GM18951 (cell line): ENCODE measurements around the gene IL1F10.

Experiments
- POLR2A ChIP-seq: IDR thresholded peaks from 4 replicates; pipeline ENCODE4 v1.6.1; 2011; ENCODE audit warnings: mild to moderate bottlenecking; ENCODE audit not compliant: insufficient read length, insufficient read depth; ENCODE audit errors: extremely low read depth
- in situ Hi-C: fragments of 300-500 bp; cut with MboI; formaldehyde crosslinking; loops from one replicate; pipeline ENCODE4 v1.12.0; 2022; ENCODE audit warnings: low sequenced_read_pairs, mixed read lengths, inconsistent platforms; ENCODE audit not compliant: unreplicated experiment

Gene IL1F10

GRCh38 chr2:113064281-113064680 lies 3.5 kb upstream of the IL1F10 start:
- TF ChIP-seq POLR2A, result no peak
- in situ Hi-C loops, result no loop called here

DNA sequence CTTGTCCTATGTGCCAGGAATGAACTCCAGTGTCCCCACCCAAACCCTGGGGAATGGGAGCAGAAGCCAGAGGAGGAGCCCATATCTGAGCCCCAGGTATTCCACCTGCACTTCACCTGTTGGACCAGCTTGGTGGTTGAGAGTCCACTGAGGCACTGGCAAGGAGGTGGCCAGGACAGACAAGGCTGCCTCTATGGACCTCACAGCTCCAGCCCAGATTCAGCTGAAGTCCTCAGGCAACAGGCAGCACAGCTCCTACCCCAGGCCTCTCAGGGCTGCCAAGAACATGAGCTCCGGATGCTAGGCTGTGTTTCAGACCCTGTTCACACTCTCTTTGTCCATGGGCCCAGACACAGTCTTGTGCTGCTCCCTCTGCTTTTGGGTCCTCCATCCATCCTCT lies 2.9 kb upstream of the IL1F10 start:
- in situ Hi-C loops, result no loop called here
- no peak for TF ChIP-seq POLR2A

GRCh38 chr2:113068249-113068648 lies 479 bp downstream of the IL1F10 start:
- TF ChIP-seq POLR2A, result no peak
- in situ Hi-C loops, result no loop called here

DNA sequence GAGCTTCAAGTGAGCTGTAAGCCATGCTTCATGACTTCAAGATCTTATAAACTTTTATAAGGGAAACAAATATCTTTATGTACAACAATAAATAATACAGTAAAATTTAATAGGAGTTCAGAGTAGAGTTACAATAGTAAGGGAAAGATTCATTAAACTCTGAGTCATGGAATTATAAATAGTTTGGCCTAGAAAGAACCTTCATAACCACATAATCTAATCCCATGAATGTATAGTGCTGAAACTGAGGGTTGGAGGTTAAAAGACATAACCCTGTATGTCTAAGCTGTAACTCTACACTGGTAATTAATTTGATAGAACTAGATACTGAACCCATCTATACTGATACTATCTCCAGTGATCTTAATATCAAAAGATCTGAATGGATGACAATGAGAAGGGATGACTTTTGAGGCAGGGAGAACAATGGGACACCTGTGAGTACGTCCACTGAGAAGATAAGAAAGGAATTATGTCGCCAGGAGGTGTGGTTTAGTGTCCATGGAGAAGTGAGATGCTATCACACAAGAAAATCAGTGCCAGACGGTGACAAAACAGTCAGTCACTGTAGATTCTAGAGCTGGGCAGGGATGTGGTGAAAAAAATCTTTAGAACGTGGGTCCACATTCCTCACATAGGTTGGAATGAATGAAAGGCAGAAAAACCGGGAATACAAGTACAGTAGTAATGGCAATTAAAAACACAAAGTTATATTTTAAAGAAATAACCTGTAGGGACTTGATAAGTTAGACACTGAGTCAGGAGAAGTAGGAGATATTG lies 1.1 kb downstream of the IL1F10 start:
- no peak for TF ChIP-seq POLR2A
- in situ Hi-C loops, result no loop called here

DNA sequence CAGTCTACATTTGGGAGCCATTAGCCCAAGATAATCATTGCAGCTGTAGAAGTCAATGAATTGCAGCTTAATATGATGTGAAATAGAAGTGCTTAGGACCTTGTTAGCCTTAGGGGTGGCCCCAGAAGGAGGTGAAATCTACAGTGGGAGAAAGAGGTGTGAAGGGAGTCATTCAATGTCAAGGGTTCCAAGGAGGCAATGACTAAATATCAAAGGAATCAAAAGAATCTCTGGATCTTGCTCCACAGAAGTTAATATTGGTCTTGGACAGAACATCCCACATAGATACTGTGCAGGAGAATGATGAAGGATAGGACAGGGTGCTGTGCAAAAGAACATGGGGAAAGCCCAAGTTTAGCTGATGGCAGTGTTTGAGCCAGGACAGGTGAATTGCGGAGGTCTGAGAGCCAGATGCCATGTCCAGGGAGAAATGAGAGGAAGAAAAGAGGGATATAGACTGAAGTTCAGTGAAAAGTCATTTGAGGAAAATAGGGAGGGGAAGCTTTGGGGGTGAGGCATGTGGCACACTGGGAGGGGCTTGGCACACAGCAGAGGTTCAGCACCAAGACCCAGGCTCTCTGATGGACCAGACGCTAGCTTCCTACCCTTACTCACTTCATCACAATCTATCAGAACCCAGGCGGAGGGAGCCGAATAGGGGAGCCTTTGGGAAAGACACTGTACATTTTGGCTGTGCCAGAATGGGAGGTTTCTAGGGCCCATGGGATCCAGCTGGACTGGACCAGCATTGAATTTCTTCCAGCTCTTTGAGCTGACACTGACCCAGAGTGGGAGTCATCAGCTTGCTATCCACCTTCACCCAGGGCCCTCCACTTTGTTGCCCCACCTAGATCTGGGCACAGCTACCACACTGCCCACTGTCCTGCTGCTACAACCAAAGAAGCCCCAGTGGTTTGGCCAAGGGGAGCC lies 2.2 kb downstream of the IL1F10 start:
- in situ Hi-C loops, result no loop called here
- TF ChIP-seq POLR2A, result no peak

DNA sequence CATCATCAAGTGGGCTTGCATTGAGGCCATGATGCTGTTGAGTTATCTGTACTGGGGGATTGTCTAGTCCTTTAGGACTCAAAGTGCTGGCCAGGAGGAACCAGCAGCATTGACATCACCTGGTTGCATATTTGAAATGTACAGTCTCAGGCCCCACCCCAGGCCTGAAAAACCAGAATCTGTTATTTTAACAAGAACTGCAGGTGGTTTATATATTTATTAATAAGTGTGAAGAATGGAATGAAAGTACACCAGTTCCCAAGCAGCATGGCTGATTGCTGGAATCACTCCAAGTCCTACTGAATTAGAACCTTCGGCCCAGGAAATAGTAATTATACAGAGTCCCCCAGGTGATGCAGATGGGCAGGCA lies 2.8 kb downstream of the IL1F10 start:
- no peak for TF ChIP-seq POLR2A
- in situ Hi-C loops, result no loop called here

- in situ Hi-C loops, result no loop called here
- TF ChIP-seq POLR2A, result no peak
These were observed 4.8 kb downstream of the IL1F10 start for GRCh38 chr2:113072584-113072983.

DNA sequence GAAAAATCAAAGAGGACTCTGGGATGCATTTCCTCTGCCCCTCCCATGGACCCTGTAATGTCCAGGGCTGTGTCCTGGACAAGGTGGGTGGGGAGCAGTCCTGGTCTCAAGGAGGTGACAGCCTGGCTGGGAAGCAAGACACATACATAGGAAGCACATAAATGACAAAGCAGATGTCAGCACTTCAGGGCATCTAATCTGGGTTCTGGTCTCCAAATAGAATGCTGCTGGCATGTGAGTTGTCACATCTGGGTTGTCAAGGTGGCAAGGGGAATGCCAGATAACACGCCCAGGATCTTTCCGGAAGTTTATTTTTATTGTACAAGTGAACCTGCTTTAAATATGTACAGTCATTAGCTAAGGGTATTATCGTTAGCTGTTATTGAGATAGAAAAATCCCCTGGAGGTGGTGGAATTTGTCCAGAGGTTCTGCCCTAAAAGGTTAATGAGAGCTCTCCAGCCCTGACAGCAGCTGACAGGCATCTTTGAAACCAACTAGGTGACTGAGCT lies 5.6 kb downstream of the IL1F10 start:
- no peak for TF ChIP-seq POLR2A

DNA sequence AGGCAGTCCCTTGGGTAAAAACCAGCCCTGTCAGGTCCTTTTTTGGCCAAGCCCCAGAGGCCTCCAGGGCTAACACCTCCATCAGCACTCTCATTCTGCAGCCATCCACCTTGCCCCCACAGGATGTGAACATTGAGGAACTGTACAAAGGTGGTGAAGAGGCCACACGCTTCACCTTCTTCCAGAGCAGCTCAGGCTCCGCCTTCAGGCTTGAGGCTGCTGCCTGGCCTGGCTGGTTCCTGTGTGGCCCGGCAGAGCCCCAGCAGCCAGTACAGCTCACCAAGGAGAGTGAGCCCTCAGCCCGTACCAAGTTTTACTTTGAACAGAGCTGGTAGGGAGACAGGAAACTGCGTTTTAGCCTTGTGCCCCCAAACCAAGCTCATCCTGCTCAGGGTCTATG lies 7.3 kb downstream of the IL1F10 start:
- no peak for TF ChIP-seq POLR2A
- in situ Hi-C loops, result no loop called here

More for the DNA sequence above, 5.6 kb downstream of the IL1F10 start:
- in situ Hi-C loops, result no loop called here

DNA sequence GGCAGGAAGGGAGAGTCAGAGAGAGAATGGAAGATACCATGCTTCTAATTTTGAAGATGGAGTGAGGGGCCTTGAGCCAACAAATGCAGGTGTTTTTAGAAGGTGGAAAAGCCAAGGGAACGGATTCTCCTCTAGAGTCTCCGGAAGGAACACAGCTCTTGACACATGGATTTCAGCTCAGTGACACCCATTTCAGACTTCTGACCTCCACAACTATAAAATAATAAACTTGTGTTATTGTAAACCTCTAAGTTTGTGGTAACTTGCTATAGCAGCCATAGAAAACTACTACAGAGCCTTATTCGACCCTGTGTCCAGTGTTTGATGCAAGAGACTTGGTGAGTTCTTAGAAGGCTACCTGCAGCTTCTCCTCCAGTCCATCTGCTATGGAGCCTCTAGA lies 7.8 kb downstream of the IL1F10 start:
- TF ChIP-seq POLR2A, result no peak
- in situ Hi-C loops, result no loop called here

GRCh38 chr2:113076954-113077669 lies 9.3 kb downstream of the IL1F10 start:
- TF ChIP-seq POLR2A, result no peak
- in situ Hi-C loops, result no loop called here

DNA sequence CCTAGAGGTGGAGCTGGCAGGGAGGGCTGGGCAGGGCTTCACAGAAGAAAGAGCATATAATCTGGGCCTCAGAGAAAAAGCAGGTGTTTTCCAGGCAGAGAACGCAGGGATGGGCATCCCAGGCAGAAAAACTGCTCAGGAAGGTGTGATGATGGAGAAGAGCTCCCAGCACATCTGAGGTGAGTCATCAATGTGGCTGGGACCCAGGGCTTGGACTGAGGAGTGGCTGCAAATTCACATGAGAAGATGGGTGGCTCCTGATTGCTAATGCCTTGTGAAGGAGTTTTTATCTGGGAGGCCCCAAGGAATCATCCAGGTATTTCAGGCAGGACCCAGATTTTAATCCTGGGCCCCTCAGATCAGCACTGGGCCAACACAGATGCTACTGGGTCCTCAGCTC lies 10.2 kb downstream of the IL1F10 start:
- no peak for TF ChIP-seq POLR2A
- in situ Hi-C loops, result no loop called here

DNA sequence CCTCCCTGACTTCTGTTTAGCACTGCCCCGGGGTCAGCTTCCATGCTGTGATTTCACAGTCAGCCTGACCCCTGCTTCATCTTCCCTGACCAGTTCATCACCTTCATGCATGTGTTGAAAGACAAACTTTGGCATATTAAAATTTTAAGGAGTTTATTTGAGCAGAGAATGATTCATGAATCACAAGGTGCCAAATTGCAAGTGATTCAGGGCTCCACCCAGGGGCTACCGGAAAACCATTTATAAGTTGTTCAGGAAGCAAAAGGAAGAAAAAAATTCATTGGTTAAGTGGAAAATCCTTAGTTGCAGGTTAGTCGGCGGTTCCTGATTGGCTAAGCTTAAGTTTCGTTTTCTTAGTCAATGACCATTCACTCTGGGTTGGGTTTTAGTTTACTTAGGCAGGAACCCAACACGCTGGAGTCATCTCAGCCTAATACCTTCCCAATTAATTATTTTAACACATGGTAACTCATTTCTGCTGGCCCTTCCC lies 10.6 kb downstream of the IL1F10 start:
- in situ Hi-C loops, result no loop called here
- no peak for TF ChIP-seq POLR2A

DNA sequence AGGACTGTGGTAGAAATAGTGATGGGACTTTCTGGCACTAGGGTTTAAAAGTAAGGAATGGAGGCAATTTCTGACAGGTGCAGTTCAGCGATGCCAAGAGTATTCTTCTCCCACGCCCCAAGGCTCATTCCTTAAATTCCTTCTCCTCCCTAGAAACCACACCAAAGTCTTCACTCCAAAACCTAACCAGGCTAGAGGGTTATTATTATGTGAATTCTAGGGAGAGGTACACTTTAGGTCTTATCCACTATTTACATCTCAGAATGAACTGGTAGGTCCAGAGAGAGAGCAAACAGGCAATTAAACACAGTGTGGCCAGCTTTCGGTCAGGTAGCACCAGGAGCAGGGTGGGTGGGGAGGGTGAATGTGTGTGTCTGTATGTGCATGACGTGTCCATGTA lies 11.4 kb downstream of the IL1F10 start:
- no peak for TF ChIP-seq POLR2A
- in situ Hi-C loops, result no loop called here
